GM18873 (cell line): ENCODE data around the gene SLC39A2.
"Not testable (repeated sequence)": the region's sequence is repeated elsewhere in the genome, so short reads cannot be mapped to it uniquely, and the experiment has no call there.

ENCODE experiments used
- ATAC-seq: cut with Tn5 transposase; IDR thresholded peaks from one replicate; pipeline ENCODE4 v1.9.1; 2021; ENCODE audit warnings: mild to moderate bottlenecking, moderate library complexity, moderate number of reproducible peaks; ENCODE audit not compliant: unreplicated experiment, low FRiP score

Gene SLC39A2

GRCh38 chr14:20998674-20999366 lies at the start of gene SLC39A2:
Gene SLC39A2 (plus strand): TSS chr14:20999293. CDS start chr14:20999447, 154 bp downstream.
- ATAC-seq, result no peak

GRCh38 chr14:20954736-20955537 lies 44.2 kb upstream of the SLC39A2 start, which contains the start of gene RNASE2:
Gene RNASE2 (plus strand): TSS chr14:20955487. CDS start chr14:20955772, 285 bp downstream.
- ATAC-seq, result not testable (repeated sequence)

GRCh38 chr14:20955538-20955873 lies 43.6 kb upstream of the SLC39A2 start:
- ATAC-seq, result not testable (repeated sequence)

GRCh38 chr14:20956376-20956976 lies 42.6 kb upstream of the SLC39A2 start:
- ATAC-seq, result no peak

- ATAC-seq, result not testable (repeated sequence)
Measured at GRCh38 chr14:20958946-20959345, 40.1 kb upstream of the SLC39A2 start.

GRCh38 chr14:20969336-20969735 lies 29.8 kb upstream of the SLC39A2 start:
- ATAC-seq, result no peak

GRCh38 chr14:20970647-20970982 lies 28.5 kb upstream of the SLC39A2 start:
- no peak for ATAC-seq

- peak; percentile 75 for ATAC-seq
Measured at GRCh38 chr14:20970983-20971704, 27.9 kb upstream of the SLC39A2 start.

GRCh38 chr14:20971705-20972021 lies 27.4 kb upstream of the SLC39A2 start:
- ATAC-seq, result no peak

- ATAC-seq, result no peak
Measured at GRCh38 chr14:20973501-20973900, 25.6 kb upstream of the SLC39A2 start.

- no peak for ATAC-seq
Measured at GRCh38 chr14:20976291-20976690, 22.8 kb upstream of the SLC39A2 start.

- ATAC-seq, result no peak
Measured at GRCh38 chr14:20978687-20979086, 20.4 kb upstream of the SLC39A2 start.

GRCh38 chr14:20980906-20981305 lies 18.2 kb upstream of the SLC39A2 start:
- ATAC-seq, result no peak

- no peak for ATAC-seq
Measured at GRCh38 chr14:20982646-20983369, 16.3 kb upstream of the SLC39A2 start.

GRCh38 chr14:20985650-20986049 lies 13.4 kb upstream of the SLC39A2 start:
- ATAC-seq, result not testable (repeated sequence)

- no peak for ATAC-seq
Measured at GRCh38 chr14:20986811-20987210, 12.3 kb upstream of the SLC39A2 start.

GRCh38 chr14:20988717-20989470 lies 10.2 kb upstream of the SLC39A2 start:
- ATAC-seq, result no peak

- ATAC-seq, result no peak
Measured at GRCh38 chr14:20989471-20989786, 9.7 kb upstream of the SLC39A2 start.

- peak; percentile 95 for ATAC-seq
Measured at GRCh38 chr14:20989787-20990600, 9.1 kb upstream of the SLC39A2 start, which contains the start of gene METTL17. Gene METTL17 (plus strand): TSS chr14:20989980. CDS start chr14:20990003, 23 bp downstream.
